ENCODE measurements around the gene NRGN. TPM values are rescaled to one million over a fixed set of nuclear protein-coding genes. Genes with fewer than 3 reads are reported as not detected.
"Not testable (repeated sequence)": the region's sequence is repeated elsewhere in the genome, so short reads cannot be mapped to it uniquely, and the experiment has no call there.

NRGN gene
- total RNA-seq, 1 experiment from 2014 or later, result 1.4 TPM

DNA sequence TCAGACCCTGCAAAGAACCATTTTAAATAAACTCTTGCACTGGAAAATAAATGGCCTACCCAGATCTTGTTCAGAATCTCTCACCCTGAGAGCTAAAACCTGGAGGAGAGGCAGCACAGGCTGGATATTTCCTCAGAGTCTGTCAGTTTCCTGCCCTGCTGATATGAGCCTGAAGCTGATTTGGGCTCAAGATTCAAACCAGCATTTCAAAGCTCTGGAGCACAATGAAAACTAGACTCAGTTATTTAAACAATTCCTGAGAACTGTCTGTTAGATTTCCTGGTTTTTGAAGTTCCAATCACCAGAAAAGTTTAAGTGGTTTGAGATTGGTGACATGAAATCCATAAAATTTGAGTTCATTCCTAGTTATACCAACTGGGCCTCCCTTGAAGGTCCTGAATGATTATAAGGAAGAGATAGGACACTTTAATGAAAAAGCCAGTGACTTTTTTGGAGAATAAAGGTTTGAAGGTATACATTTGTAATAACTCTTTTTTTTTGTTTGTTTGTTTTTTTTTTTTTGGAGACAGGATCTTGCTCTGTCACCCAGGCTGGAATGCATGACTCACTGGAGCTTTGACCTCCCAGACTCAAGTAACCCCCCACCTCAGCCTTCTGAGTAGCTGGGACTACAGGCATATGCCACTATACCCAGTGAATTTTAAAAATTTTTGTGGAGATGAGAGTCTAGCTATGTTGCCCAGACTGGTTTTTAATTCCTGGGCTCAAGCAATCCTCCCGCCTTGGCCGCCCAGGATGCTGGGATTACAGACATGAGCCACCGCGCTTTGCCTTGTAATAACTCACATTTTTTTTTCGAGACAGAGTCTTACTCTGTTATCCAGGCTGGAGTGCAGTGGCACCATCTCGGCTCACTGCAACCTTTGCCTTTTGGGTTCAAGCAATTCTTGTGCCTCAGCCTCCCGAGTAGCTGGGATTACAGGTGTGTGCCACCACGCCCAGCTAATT, 30.3 kb downstream of the NRGN start:
- in situ Hi-C loops (cut with HindIII; ENCODE audit: low pct_unique_long_range_greater_than_20kb, low sequenced_read_pairs), result no loop called here
- peak; percentile 54 for DNase-seq (ENCODE audit: low read depth)

GRCh38 chr11:124770959-124771358, 31.2 kb downstream of the NRGN start:
- DNase-seq (ENCODE audit: low read depth); in situ Hi-C loops (cut with HindIII; ENCODE audit: low pct_unique_long_range_greater_than_20kb, low sequenced_read_pairs): not testable (repeated sequence)

- in situ Hi-C loops (cut with HindIII; ENCODE audit: low pct_unique_long_range_greater_than_20kb, low sequenced_read_pairs), result no loop called here
- no peak for DNase-seq (ENCODE audit: low read depth)
These were observed 37.3 kb downstream of the NRGN start for GRCh38 chr11:124776865-124777645.

DNA sequence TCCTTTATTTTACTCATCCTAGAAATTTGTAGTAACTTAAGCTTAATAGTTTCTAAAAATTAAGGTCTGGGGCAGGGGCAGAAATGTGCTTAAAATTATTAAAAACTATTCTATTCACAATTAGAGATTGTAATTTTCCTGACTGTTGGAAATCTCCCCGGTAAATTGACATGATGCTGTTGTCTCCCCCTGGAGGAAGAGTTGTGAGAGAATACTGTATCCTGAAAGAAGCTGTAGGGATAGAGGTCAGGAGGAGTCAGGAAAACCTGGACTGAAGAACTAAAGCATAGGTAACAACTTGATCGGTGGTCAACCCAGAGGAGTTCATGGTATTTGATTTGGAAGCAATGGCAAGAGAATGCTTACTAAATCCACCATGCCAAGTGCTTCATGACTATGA, 38.5 kb downstream of the NRGN start:
- in situ Hi-C loops (cut with HindIII; ENCODE audit: low pct_unique_long_range_greater_than_20kb, low sequenced_read_pairs), result no loop called here
- no peak for DNase-seq (ENCODE audit: low read depth)

GRCh38 chr11:124779568-124779967, 39.8 kb downstream of the NRGN start:
- in situ Hi-C loops (cut with HindIII; ENCODE audit: low pct_unique_long_range_greater_than_20kb, low sequenced_read_pairs), result no loop called here
- DNase-seq (ENCODE audit: low read depth), result no peak

DNA sequence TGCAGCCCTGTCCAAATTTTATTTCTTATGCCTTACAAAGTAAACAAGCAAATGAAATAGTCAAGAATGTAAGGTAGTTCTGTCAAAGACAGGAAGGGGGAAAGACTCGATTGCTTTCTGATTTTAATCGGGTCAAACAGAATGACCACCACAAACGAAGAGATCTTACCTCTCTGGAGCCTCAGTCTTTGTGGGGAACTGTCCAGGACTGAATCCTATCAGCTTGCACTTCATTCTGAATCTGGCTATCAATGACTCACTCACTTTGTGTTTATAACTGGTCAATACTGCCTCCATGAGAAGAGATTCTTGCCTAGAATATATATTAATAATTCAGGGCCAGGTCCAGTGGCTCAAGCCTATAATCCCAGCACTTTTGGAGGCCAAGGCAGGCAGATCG, 43.3 kb downstream of the NRGN start:
- in situ Hi-C loops (cut with HindIII; ENCODE audit: low pct_unique_long_range_greater_than_20kb, low sequenced_read_pairs), result no loop called here

GRCh38 chr11:124784051-124784450, 44.3 kb downstream of the NRGN start:
- in situ Hi-C loops (cut with HindIII; ENCODE audit: low pct_unique_long_range_greater_than_20kb, low sequenced_read_pairs), result no loop called here
- DNase-seq (ENCODE audit: low read depth), result no peak

More for the DNA sequence above, 43.3 kb downstream of the NRGN start:
- no peak for DNase-seq (ENCODE audit: low read depth)

GRCh38 chr11:124788521-124788920, 48.8 kb downstream of the NRGN start:
- in situ Hi-C loops (cut with HindIII; ENCODE audit: low pct_unique_long_range_greater_than_20kb, low sequenced_read_pairs), result no loop called here
- no peak for DNase-seq (ENCODE audit: low read depth)

DNA sequence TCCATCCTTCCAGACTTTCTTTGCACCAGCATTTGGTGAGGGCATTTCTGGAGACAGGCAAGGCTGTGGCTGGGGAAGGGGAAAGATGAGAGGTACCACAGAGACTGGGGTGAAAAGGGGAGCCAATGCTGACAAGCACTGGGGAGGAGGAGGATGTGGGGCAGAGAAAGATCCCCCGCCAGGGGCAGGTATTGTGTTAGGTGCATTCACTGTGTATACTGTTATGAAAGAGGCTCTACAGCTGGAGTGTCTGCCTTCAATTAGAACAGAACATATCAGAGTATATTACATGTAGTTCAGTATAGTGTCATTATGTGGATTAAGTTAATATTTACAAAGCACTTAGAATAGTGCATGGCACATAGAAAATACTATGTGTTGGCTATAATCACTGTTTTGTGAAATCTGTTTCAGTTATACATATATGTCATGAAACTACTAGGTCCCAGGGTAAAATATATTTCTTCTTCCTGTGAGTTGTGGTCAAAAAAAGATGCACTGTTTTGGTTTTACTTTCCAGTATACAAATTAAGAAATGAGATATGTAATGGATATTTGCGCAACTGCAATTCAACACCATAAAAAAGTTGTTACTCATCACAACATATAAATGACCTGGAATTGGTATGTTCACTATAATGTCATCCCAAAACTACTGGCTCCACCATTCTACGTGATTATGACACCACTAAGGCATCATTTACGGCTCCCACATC, 52.0 kb downstream of the NRGN start:
- in situ Hi-C loops (cut with HindIII; ENCODE audit: low pct_unique_long_range_greater_than_20kb, low sequenced_read_pairs), result no loop called here
- no peak for DNase-seq (ENCODE audit: low read depth)

DNA sequence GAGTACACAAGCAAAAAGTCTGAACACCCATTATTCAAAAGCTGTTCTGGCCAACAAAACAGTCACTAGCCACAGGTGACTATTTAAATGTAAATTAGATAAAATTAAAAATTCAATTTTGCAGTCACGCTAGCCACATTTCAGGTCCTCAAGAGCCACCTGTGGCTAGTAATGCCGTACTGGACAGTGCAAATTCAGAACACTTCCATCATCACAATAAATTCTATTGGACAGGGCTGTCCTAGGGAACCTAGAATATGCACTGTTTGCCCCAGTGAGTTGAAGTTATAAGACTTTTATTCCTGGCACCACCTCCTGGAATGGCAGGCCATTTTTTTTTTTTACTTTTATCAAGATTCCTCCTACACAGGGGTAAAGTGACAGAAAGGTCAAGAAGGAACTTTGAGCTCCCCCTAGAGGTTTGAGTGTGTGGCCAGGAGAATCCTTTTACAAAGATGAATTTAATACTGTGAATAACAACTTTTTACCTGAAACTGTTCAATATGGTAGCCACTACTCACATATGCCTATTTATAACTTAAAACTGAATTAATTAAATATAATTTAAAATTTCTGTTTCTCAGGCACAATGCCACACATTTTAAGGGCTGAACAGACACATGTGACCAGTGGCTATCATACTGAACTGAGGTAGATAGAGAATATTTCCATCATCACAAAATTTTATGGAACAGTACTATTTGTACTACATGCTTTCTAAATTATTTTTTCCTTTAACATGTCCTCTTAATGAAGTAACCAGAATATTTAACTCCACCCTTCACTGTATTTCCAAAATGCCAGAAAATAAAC, 53.9 kb downstream of the NRGN start:
- in situ Hi-C loops (cut with HindIII; ENCODE audit: low pct_unique_long_range_greater_than_20kb, low sequenced_read_pairs), result no loop called here
- peak; percentile 48 for DNase-seq (ENCODE audit: low read depth)

DNA sequence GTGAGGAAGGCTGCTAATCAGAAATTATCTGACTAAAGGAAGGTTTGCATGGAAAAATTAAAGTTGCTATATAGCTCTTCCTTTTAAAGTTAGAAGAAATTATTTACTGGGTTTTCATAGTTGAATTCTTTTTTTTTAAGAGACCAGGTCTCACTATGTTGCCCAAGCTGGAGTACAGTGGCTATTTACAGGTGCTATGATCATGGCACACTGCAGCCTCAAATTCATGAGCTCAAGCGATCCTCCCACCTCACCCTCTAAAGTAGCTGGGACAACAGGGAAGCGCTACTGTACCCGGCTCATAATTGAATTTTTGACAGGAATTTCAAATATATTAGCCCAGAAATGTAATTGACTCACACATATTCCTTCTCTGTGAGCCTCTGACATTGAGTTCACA, 56.6 kb downstream of the NRGN start:
- no peak for DNase-seq (ENCODE audit: low read depth)
- in situ Hi-C loops (cut with HindIII; ENCODE audit: low pct_unique_long_range_greater_than_20kb, low sequenced_read_pairs), result loop anchor here (5.0 kb wide), 1 partner anchor 36 kb away; no protein-coding TSS in a partner anchor

Other genes with a start within 250 kb of the NRGN start
- gene OR8B12, start 196.3 kb upstream of the NRGN start, total RNA-seq (2014; rRNA removed; shearing (Covaris generic); ENCODE audit: low replicate concordance), result not detected in 2 replicates
- gene OR8A1, start 169.9 kb upstream of the NRGN start, total RNA-seq (2014; rRNA removed; shearing (Covaris generic); ENCODE audit: low replicate concordance), result not detected in 2 replicates
- not detected in 2 replicates for gene PANX3, start 128.5 kb upstream of the NRGN start, total RNA-seq (2014; rRNA removed; shearing (Covaris generic); ENCODE audit: low replicate concordance)
- gene TBRG1, start 117.1 kb upstream of the NRGN start, total RNA-seq (2014; rRNA removed; shearing (Covaris generic); ENCODE audit: low replicate concordance), result 11.1 and 19.3 TPM in 2 replicates
- 9.2 and 14.1 TPM in 2 replicates for gene SIAE, start 66.2 kb upstream of the NRGN start, total RNA-seq (2014; rRNA removed; shearing (Covaris generic); ENCODE audit: low replicate concordance)
- gene SPA17, start 66.0 kb upstream of the NRGN start, total RNA-seq (2014; rRNA removed; shearing (Covaris generic); ENCODE audit: low replicate concordance), result 5.3 and 7.3 TPM in 2 replicates
- gene VSIG2, start 12.3 kb downstream of the NRGN start, total RNA-seq (2014; rRNA removed; shearing (Covaris generic); ENCODE audit: low replicate concordance), result not detected in 2 replicates
- gene ESAM, start 22.3 kb downstream of the NRGN start, total RNA-seq (2014; rRNA removed; shearing (Covaris generic); ENCODE audit: low replicate concordance), result 0.96 and 2.5 TPM in 2 replicates
- 7.5 and 13.6 TPM in 2 replicates for gene MSANTD2, start 60.5 kb downstream of the NRGN start, total RNA-seq (2014; rRNA removed; shearing (Covaris generic); ENCODE audit: low replicate concordance)
- 14.7 and 15.2 TPM in 2 replicates for gene ROBO3, start 125.5 kb downstream of the NRGN start, total RNA-seq (2014; rRNA removed; shearing (Covaris generic); ENCODE audit: low replicate concordance)
- gene ROBO4, start 157.9 kb downstream of the NRGN start, total RNA-seq (2014; rRNA removed; shearing (Covaris generic); ENCODE audit: low replicate concordance), result not detected in 2 replicates
- not detected in 2 replicates for gene HEPN1, start 179.3 kb downstream of the NRGN start, total RNA-seq (2014; rRNA removed; shearing (Covaris generic); ENCODE audit: low replicate concordance)
- not detected in 2 replicates for gene HEPACAM, start 196.1 kb downstream of the NRGN start, total RNA-seq (2014; rRNA removed; shearing (Covaris generic); ENCODE audit: low replicate concordance)
- 1.1 and 1.5 TPM in 2 replicates for gene CCDC15, start 214.3 kb downstream of the NRGN start, total RNA-seq (2014; rRNA removed; shearing (Covaris generic); ENCODE audit: low replicate concordance)

Measured in Caki2 (cell line).